Measurements from ENCODE around the gene GLRX3.

Gene GLRX3

DNA sequence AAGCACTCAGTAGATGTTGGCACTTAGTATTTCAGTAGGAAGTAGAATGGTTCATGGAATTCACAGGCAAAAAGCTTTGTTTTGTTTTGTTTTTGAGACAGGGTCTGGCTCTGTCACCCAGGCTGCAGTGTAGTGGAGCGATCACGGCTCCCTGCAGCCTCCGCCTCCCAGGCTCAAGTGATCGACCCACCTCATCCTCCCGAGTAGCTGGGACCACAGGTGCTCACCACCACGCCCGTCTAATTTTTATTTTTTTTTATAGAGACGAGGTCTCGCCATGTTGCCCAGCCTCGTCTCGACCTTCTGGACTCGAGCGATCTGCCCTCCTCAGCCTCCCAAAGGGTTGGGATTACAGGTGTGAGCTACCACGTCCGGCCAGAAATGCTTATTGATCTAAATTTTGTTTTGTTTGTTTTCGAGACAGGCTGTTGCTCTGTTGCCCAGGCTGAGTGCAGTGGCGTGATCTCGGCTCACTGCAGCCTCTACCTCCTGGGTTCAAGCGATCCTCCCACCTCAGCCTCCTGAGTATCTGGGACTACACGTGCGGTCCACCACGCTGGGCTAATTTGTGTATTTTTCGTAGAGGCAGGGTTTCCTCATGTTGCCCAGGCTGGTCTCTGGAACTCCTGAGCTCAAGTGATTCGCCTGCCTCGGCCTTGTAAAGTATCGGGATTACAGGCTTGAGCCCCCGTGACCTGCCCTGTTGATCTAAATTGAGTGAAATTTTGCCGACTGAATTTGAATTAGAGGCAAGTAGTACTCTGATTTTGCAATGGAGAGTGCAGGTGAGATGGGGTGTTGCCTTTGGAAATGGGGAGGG is 1.7 kb downstream of the GLRX3 start:
- no peak for DNase-seq (ENCODE audit: low read depth in 2 of 2)

DNA sequence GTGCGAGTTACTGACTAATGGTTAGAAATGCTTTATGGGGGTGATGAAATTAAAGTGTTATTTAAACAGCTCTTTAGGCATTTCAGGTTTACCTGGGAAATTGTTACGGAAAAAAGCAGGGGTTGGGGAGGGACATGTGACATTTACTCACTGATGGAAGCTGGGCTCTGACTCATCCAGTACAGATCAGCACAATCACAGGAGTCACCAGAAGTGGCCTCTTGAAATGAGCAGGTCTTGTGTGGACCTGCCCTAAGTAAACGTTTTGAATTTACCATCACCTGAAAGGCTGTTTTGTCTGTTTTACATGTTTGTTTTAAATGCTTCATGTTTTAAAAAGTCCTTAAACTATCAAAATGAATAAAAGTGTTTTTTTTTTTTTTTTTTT is 2.3 kb downstream of the GLRX3 start:
- DNase-seq (ENCODE audit: low read depth in 2 of 2), result peak in 1 of 2 donors; percentile 14

DNA sequence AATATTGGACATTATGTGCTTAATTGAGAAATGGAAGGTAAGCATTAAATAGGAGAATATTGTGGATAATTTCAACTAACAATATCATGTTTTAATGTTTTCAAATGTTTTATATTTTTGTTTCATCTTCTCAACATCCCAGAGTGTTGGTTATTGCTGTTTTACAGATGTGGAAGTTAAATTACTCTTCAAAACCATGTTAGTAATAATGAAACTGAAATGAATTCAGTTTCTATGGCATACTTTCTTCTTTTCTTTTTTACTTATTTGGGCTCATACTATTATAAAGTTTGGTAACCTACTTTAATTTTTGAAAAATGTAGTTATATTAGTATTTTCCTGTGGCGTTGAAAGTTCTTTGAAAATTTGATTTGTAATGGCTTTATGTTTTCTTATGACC is 4.2 kb downstream of the GLRX3 start:
- DNase-seq (ENCODE audit: low read depth in 2 of 2), result no peak

DNA sequence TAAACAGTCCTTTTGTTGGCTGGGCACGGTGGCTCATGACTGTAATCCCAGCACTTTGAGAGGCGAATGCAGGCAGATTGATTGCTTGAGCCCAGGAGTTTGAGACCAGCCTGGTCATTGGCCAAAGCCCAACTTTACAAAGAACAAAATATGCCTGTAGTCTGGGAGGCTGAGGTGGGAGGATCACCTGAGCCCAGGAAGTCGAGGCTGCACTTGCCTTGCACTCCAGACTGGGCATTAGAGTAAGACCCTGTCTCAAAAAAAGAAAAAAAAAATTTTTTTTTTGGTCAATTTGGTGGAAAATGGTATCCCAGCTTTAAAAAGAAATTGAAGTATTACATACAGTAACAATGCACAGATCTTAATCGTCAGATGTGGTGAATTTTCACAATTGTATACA is 4.8 kb downstream of the GLRX3 start:
- DNase-seq (ENCODE audit: low read depth in 2 of 2), result no peak

DNA sequence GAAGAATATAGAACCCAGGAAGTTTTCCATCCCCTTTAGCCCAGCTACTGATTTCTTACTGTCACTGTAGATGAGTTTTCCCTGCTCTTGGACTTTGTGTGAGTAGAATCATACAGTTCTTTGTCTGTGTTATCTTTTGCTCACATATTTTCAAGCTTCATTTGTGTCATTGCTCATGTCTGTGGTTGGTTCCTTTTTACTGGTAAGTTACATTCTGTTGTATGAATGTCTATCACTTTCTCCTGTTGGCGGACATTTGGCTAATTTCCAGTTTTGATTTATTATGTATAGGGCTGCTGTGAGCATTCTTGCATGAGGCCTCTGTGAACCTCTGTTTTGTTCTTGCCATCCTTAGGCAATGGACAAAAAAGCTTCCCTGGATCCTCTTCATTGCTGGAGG is 5.3 kb downstream of the GLRX3 start:
- DNase-seq (ENCODE audit: low read depth in 2 of 2), result no peak

DNA sequence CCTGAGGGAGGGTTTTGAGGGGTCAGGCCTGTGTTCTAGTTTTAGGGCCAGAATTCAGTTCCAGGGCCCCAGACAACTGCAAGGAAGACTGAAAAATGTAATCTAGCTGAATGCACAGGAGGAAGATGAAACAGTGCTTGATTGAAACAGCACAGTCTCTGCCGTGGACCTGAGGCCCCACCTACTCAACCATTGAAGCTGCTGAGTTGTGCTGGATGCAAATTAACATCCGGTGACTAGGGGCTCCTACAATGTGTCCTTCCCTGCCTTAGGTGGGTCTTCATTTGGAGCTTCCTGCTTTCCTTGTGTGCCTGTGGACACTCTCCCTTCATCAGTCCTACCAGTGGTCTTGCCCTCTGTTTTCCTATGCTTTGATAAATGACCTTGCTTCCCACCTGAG is 5.7 kb downstream of the GLRX3 start:
- no peak for DNase-seq (ENCODE audit: low read depth in 2 of 2)

DNA sequence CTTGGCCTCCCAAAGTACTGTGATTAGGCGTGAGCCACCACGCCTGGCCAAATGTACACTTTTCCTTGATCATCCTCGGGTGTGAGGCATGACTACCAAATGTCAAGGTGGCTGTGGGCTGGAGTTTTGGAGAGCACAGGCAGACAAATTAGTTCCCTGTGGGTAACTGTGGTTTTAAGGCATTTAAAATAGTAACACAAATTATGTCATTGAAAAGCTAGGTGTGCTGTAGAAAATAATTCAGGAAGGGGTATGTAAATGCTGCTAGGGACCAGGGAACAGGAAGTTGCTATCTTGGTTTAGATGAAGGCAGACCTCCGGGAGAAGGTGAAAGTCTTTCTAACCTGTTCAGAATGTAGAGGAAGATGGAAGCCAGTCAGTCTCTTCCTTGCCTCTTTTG is 9.9 kb downstream of the GLRX3 start:
- no peak for DNase-seq (ENCODE audit: low read depth in 2 of 2)

DNA sequence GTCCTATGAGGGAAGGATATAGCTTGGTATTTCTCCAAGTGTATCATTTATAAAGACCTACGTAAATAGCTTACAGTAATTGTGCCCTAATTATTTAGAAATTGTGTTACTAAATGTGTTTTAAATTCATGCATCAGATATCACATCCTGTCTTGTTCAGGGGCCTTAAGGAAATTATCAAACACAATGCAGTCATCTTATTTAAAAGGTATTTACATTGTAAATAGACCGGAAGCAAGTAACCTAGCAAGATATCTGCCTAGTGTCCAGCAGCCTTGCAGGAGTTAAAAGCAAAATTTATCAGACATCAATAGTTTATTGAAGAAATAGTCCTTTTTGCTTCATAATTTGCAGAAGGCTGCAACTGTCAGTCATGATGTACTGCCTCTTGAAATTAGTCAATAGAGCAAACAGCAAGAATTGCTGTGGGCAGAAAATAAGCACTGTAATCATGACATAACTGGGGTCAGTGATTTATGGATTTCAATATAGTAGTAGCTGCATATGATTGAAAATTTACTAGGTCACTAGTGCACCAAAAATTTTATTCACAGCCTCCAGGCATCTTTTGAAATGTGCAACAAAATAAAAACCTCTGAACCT is 23.1 kb downstream of the GLRX3 start:
- DNase-seq (ENCODE audit: low read depth in 2 of 2), result no peak

DNA sequence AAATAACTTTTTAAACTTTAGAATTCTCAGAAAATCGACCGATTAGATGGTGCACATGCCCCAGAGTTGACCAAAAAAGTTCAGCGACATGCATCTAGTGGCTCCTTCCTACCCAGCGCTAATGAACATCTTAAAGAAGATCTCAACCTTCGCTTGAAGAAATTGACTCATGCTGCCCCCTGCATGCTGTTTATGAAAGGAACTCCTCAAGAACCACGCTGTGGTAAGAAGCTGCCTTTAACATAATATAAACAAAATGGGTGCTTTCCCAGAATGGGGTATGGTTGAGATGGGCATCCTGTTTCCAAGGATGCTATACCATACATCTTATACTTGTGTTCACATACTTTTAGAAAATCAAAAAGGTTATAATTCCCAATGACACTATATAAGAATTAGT is 24.6 kb downstream of the GLRX3 start:
- DNase-seq (ENCODE audit: low read depth in 2 of 2), result no peak

DNA sequence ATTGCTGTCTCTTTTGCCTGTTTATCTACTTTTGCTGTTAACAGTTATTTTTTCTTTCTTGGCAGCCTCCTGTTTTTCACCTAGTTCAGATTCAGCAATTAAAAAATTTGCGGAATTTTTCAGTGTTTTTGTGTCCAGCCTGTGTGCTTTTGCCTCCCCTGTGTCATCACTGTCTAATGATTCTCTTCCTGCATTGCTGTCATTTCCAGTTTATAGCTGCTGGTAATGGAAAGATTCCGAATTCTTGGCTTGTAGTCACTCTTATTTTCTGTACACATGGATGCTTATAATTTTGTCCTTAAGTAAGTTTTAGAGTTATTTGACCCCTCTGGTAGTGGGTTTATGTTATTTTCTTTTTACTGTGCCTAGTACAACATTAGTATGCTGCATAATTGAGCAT is 25.1 kb downstream of the GLRX3 start:
- DNase-seq (ENCODE audit: low read depth in 2 of 2), result no peak

DNA sequence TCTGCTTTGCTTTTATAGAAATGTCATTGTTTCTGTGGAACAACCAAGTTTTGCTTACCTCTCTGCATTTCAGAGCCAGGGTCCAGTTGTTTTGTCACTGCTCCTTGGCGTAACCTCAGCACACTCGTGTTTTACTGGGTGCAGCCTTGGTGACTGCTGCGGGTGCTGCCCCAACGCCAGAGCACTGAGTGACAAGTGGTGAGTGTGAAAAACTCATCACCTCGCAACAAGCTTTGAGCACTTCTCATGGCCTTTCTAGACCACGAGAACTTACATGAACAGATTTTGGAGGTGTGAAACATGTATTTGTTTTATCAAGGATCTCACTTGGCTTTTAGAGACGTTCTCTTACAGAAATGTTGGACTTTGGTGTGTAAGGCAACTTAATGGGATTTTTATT is 31.0 kb downstream of the GLRX3 start:
- no peak for DNase-seq (ENCODE audit: low read depth in 2 of 2)

DNA sequence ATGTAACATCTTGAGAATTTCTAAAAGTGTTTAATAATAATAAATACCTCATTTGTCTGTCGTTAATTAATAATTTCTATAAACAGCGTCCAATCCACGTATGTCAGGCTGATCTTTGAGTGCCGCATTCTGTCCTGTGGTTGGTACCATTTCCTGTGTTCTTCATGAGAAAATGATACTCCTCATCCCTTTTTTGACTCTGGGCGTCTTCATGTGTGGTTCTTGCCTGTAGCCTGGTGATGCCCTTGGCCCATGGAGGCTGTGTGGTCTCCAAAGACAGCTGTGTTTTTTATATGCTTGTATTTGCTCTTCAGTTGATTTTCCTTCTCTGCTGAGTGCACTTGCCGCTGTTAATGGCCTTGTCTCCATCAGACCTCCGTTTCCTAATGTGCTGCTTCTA is 31.5 kb downstream of the GLRX3 start:
- DNase-seq (ENCODE audit: low read depth in 2 of 2), result no peak

DNA sequence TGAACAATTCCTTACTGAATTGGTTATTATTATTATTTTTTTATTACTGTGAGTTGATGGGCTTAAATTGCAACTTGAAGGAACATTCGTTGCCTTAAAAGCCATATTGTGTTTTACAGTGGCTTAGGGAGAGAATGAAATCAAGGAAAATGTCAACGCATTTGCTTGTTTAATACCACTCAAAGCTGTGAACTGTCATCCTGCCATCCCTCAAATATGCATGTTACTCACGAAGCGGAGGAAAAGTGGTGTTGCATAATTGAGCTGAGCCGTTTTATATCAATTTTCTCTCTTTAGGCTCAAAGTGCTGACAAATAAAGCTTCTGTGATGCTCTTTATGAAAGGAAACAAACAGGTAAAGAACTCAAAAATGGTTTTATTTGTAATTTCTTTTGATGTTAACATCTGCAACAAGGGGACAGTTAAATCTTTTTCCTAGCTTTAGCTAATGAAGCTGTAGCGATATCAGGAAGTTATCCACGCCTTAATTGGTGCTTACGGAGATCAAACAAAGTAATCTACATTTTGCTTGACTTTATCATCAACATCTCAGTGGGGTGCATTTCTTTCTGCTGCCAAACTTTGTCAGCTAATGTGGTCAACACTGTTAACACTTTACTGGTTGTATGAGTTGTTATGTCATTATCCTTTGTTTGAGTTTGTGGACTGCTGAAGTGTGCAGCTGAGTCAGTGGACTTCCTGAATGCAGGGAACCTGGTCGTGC is 33.1 kb downstream of the GLRX3 start:
- no peak for DNase-seq (ENCODE audit: low read depth in 2 of 2)

DNA sequence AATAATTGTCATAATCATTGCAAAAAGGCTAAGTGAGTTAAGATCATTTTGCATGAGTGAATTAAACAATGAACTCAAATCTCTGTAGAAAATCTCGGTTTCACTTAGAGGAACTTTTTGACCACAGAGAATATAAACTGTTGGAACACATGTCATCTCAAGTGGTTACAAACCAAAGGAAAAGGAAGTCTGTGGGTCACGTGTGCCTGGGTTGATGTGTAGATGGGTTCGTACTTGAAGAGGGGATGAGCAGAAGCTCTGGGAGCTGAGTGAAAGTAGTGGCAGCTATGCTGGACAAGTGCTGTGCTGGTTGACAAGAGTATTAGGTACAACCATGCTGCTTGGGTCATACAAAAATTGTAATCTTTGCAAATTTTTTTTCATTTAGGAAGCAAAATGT is 35.0 kb downstream of the GLRX3 start:
- no peak for DNase-seq (ENCODE audit: low read depth in 2 of 2)

DNA sequence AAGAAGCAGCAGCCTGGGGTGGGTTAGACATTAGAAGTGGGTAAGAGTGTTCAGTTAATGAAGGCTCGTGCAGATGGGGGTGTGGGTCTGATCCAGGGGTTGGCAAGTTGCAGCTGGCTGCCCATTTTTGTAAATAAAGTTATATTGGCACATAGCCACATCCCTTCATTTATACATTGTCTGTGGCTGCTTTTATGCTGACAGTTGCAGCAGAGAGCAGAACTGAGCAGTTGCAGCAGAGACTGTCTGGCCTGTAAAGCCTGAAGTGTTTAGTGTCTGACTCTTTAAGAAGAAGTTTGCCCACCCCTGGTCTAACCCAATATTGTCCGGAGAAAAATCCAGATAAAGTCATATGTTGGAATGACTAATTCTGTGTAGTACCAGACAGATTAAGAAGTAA is 38.1 kb downstream of the GLRX3 start:
- DNase-seq (ENCODE audit: low read depth in 2 of 2), result no peak

DNA sequence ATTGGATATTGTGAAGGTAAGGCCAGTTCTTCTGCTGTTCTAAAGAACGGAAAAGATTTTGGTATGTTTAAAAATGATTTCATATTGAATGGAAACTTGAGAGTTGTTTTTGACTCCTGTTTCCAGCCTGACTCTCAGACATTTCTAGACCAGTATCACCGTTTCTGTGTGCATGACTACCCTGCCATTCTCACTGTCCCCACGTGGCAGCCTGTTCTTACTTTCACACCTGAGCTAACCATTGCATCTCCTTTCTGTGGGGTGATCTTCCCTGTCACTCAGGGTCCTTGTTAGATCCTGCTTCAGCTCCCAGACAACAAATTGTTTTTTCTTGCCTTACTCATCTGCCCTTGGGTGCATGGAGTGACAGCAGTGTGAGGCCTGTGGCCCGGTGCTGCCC is 38.9 kb downstream of the GLRX3 start:
- DNase-seq (ENCODE audit: low read depth in 2 of 2), result no peak

DNA sequence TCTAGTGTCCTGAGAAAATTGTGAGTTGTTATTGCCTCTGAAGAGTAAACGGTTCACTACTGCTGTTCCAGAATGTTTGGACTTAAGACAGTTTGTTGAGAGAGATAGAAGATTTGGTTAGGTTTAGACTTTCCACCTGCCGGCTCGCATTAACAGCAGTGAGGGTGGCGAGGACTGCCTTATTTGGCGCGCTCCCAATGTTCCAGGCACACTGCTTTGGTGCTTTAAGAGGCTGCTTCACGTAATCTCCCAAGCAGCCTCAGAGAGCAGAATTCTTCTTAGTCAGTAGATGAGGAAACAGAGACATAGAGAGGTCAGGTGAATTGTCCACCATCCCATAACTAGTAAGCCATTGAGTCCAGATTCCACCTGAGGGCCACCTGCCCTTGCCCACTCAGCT is 41.1 kb downstream of the GLRX3 start:
- DNase-seq (ENCODE audit: low read depth in 2 of 2), result no peak

DNA sequence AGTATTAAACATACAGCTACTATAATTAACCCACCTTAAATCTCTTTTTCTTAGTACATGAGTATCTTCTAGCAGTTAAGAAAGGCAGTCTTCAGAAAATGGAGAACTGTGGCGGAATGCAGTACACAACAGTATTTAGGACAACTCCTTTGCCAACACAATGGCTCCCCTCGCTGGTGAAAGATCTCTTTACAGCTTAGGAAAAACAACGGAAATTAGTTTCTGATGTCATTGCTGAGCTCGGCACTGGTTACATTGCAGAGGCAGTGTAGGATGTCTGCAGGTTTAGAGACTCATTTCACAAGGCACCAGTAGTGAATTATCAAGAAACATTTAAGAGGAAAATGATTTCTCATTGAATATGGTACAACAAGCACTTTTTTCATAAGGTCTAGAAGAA is 43.4 kb downstream of the GLRX3 start:
- DNase-seq (ENCODE audit: low read depth in 2 of 2), result no peak

DNA sequence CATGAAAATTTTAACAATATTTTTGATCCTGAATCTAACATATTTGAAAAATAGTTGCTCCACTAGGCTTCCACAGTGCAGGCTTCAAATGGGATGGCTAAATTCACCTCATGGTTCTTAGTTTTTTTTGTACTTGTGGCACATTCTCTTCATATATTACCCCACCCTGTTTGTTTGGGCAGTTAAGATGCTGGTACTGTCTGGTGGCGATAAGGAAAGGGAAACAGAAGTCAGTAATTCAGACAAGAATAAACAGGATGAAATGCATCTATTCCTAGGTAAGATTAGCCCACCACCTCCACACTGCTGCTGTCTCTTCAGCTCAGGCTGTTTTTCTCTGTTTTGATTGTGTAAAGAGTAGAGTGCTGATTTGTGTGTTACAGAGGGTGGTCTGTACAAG is 44.2 kb downstream of the GLRX3 start:
- DNase-seq (ENCODE audit: low read depth in 2 of 2), result no peak

DNA sequence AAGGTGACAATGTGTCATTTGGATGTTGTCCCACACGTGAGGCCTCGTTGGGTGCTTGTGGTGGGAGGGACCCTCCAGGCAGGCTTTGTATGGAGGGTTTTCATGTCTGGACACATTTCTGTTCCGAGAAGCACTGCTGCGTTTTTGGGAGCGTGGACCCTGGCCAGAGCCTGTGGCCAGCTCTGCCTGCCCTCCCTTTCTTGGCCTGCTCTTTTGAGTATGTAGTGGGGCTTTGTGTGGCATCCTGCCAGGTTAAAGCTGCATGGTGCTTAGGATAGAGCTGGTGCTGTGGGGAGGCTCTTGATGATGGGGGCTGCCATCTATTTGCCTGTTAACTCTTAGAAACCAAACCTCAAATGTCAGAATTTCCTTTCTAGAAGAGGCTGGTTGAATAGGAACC is 45.7 kb downstream of the GLRX3 start:
- no peak for DNase-seq (ENCODE audit: low read depth in 2 of 2)

DNA sequence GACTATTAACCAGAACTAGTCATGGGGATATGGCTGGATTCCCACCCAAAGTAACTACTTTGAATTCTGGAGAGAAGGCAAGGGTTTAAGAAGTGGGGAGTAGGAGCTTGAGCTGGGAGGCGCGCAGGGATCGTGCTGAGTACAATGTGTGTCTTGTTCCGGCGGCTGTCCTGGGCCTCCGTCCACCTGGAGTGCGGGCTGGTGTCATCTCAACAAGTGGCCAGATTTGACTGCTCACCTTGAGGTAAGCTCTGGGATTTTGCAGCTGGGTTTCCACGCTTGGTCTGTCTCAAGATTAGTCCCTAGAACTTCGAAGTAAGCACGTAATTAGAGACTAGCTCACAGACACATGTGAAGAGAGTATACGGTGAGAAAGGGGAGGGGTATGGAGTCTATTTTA is 49.4 kb downstream of the GLRX3 start:
- no peak for DNase-seq (ENCODE audit: low read depth in 2 of 2)

DNA sequence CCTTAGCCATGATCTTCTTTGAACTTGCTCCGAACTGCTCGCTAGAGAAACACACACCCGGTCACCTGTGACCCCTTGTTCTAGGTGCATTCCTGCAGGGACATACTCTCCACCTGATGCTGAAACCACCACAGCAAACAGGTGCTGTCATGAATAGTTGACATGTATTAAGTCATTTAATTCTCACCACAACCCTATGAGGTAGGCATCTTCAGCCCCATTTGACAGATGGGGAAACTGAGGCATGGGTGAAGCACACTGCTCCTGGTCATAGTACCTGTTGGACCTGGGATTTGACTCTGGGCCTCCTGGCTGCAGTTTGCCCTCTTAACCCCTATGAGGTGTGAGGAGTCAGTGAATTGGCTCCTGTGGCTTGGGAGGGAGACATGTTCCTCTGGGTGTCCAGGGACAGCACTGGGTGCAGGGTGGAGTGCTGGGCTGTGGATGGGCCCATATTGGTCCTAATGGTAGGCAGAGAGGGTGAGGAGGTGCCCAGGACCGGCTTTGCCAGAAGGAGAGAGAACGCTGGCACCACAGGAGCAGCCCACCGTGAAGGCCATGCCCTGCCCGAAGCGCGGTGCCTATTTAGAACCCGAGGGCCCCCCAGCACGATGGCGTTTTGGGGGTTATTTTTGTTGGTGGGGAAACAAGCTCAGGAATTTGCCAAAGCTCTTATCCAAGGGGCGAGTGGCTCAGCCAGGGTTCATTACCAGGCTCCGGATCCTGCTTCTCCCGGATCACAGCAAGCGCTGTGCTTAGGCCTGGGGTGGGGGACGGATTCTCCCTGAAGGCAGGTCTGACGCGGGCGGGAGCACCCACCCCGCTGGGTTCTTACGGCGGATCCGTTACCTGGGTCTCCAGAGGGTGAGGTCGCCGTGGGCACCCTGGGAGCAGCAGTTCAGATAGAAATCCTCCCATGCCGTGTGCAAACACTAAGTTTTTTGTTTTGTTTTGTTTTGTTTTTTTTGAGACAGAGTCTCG is 52.3 kb downstream of the GLRX3 start:
- no peak for DNase-seq (ENCODE audit: low read depth in 2 of 2)

Data from activated CD4-positive, alpha-beta T cell treated with anti-CD3 and anti-CD28 coated beads for 24 hours (primary cell).